SK-N-SH treated with all-trans-retinoic acid at 6 μM for 48 hours (cell line): ENCODE measurements around the gene OR13C8.

Experiments used
- ATAC-seq: fragments of 200-7000 bp; cut with Tn5 transposase; 3 replicates; pipeline ENCODE4 v1.9.1; 2020; ENCODE audit warnings: mild to moderate bottlenecking, moderate library complexity
- ARNTL ChIP-seq: fragments of 450-650 bp; formaldehyde crosslinking; IDR thresholded peaks from 2 replicates; pipeline ENCODE4 v1.5.0; 2020; ENCODE audit warnings: low read depth, mild to moderate bottlenecking, moderate library complexity, borderline replicate concordance
- BACH2 ChIP-seq: fragments of 250-450 bp; sonication (Bioruptor Pico); IDR thresholded peaks from 2 replicates; pipeline ENCODE4 v1.9.0; 2021; ENCODE audit warnings: mild to moderate bottlenecking, borderline replicate concordance
- CREB5 ChIP-seq: fragments of 250-450 bp; sonication (Bioruptor Pico); IDR thresholded peaks from 2 replicates; pipeline ENCODE4 v1.5.1; 2020; ENCODE audit warnings: low read depth, mild to moderate bottlenecking, moderate library complexity
- CSDC2 ChIP-seq: fragments of 250-450 bp; sonication (Bioruptor Pico); IDR thresholded peaks from 2 replicates; pipeline ENCODE4 v1.5.0; 2020; ENCODE audit warnings: mild to moderate bottlenecking, moderate library complexity
- CSRNP3 ChIP-seq: fragments of 250-450 bp; sonication (Bioruptor Pico); IDR thresholded peaks from 2 replicates; pipeline ENCODE4 v1.5.1; 2021; ENCODE audit warnings: mild to moderate bottlenecking, moderate library complexity
- ESRRG ChIP-seq: fragments of 250-450 bp; sonication (Bioruptor Pico); IDR thresholded peaks from 2 replicates; pipeline ENCODE4 v1.6.1; 2021; ENCODE audit warnings: mild to moderate bottlenecking
- GLIS3 ChIP-seq: fragments of 250-450 bp; sonication (Bioruptor Pico); IDR thresholded peaks from 2 replicates; pipeline ENCODE4 v1.5.0; 2020; ENCODE audit warnings: mild to moderate bottlenecking, moderate library complexity
- PATZ1 ChIP-seq: fragments of 250-450 bp; sonication (Bioruptor Pico); IDR thresholded peaks from 2 replicates; pipeline ENCODE4 v1.8.0; 2020; ENCODE audit warnings: mild to moderate bottlenecking, moderate library complexity, borderline replicate concordance
- POU6F1 ChIP-seq: fragments of 250-450 bp; sonication (Bioruptor Pico); IDR thresholded peaks from 2 replicates; pipeline ENCODE4 v1.8.0; 2021; ENCODE audit warnings: low read depth, mild to moderate bottlenecking, moderate library complexity, borderline replicate concordance
- RARB ChIP-seq: fragments of 250-450 bp; sonication (Bioruptor Pico); IDR thresholded peaks from 2 replicates; pipeline ENCODE4 v1.8.0; 2021; ENCODE audit warnings: mild to moderate bottlenecking, moderate library complexity
- SNAI2 ChIP-seq: fragments of 250-450 bp; sonication (Bioruptor Pico); IDR thresholded peaks from 2 replicates; pipeline ENCODE4 v1.5.0; 2020; ENCODE audit warnings: mild to moderate bottlenecking, moderate library complexity
- TCF4 ChIP-seq: fragments of 250-450 bp; sonication (Bioruptor Pico); IDR thresholded peaks from 2 replicates; pipeline ENCODE4 v1.8.0; 2021; ENCODE audit warnings: mild to moderate bottlenecking, moderate library complexity, borderline replicate concordance
- TSHZ2 ChIP-seq: fragments of 250-450 bp; sonication (Bioruptor Pico); IDR thresholded peaks from 2 replicates; pipeline ENCODE4 v1.5.0; 2020; ENCODE audit warnings: mild to moderate bottlenecking, moderate library complexity
- ZFP3 ChIP-seq: fragments of 250-450 bp; sonication (Bioruptor Pico); IDR thresholded peaks from 2 replicates; pipeline ENCODE4 v1.5.0; 2020; ENCODE audit warnings: mild to moderate bottlenecking, moderate library complexity
- ZFP30 ChIP-seq: fragments of 450-650 bp; formaldehyde crosslinking; IDR thresholded peaks from 2 replicates; pipeline ENCODE4 v1.5.0; 2022; ENCODE audit warnings: mild to moderate bottlenecking, moderate library complexity
- ZNF565 ChIP-seq: fragments of 450-650 bp; formaldehyde crosslinking; conservative IDR thresholded peaks from 2 replicates; pipeline ENCODE4 v1.5.0; 2020; ENCODE audit warnings: low read depth, mild to moderate bottlenecking, moderate library complexity
- ZNF70 ChIP-seq: fragments of 450-650 bp; formaldehyde crosslinking; IDR thresholded peaks from 2 replicates; pipeline ENCODE4 v1.5.0; 2020; ENCODE audit warnings: mild to moderate bottlenecking, moderate library complexity
- ZNF8 ChIP-seq: fragments of 450-650 bp; formaldehyde crosslinking; IDR thresholded peaks from 2 replicates; pipeline ENCODE4 v1.5.0; 2020; ENCODE audit warnings: mild to moderate bottlenecking, moderate library complexity

The OR13C8 gene

GRCh38 chr9:104608336-104608735, 39.4 kb downstream of the OR13C8 start:
- ATAC-seq = no peak
- no peak for TF ChIP-seq CSDC2 (CRISPR knock-in tag)
- TF ChIP-seq GLIS3 (CRISPR knock-in tag) = no peak
- TF ChIP-seq PATZ1 (CRISPR knock-in tag) = no peak
- TF ChIP-seq CSRNP3 = no peak
- TF ChIP-seq ZNF8 (CRISPR knock-in tag) = no peak
- TF ChIP-seq ESRRG (CRISPR knock-in tag) = no peak
- TF ChIP-seq TSHZ2 = no peak
- TF ChIP-seq BACH2 (CRISPR knock-in tag) = no peak
- no peak for TF ChIP-seq TCF4 (CRISPR knock-in tag)

- no peak for ATAC-seq
Observed at GRCh38 chr9:104611213-104611612, 42.2 kb downstream of the OR13C8 start.

More at GRCh38 chr9:104611213-104611612, 42.2 kb downstream of the OR13C8 start:
- TF ChIP-seq ARNTL (CRISPR knock-in tag) = no peak
- no peak for TF ChIP-seq POU6F1 (CRISPR knock-in tag)
- TF ChIP-seq RARB = no peak
- no peak for TF ChIP-seq PATZ1 (CRISPR knock-in tag)
- no peak for TF ChIP-seq SNAI2
- no peak for TF ChIP-seq CREB5 (CRISPR knock-in tag)
- TF ChIP-seq ZNF70 = no peak
- no peak for TF ChIP-seq ZFP30 (CRISPR knock-in tag)
- no peak for TF ChIP-seq ZNF565 (CRISPR knock-in tag)
- TF ChIP-seq CSRNP3 = no peak
- TF ChIP-seq ZFP3 (CRISPR knock-in tag) = no peak
